Pancreas (tissue), 10 donors: Measurements from ENCODE around the gene SPDYC. TPM values are rescaled to one million over a fixed set of nuclear protein-coding genes. Genes with fewer than 3 reads are reported as not detected.

Experiments
- ATAC-seq, 4 donors: fragments of 200-7000 bp; cut with Tn5 transposase; one replicate each; pipeline versions ENCODE4 v1.8.0 to v1.9.1; 2020; ENCODE audit warnings: mild to moderate bottlenecking in 4 of 4, moderate library complexity in 4 of 4
- DNase-seq, 6 donors: peaks; one replicate each; pipeline ENCODE4 v3.0.0-alpha.2; 2020
- FAIRE-seq: peaks from 2 replicates; lab custom pipeline; 2012; peaks lifted over from hg19 to GRCh38; lab: Jason Lieb, UNC
- H3K27ac ChIP-seq, 4 donors: fragments of 200-600 bp; sonication (generic); 1 replicate in 3 of 4; 2 replicates in 1 of 4; pipeline versions ENCODE4 v1.5.0 to v1.8.0; 2020
- H3K27me3 ChIP-seq, 4 donors: fragments of 200-600 bp; one replicate each; pipeline ENCODE4 v1.8.0; 2021
- H3K36me3 ChIP-seq, 3 donors: fragments of 200-600 bp; sonication (generic) in 1 of 3; one replicate each; pipeline versions ENCODE4 v1.5.0 to v1.8.0; 2020 to 2021
- H3K4me1 ChIP-seq, 3 donors: fragments of 200-600 bp; one replicate each; pipeline ENCODE4 v1.8.0; 2021
- H3K4me3 ChIP-seq, 4 donors: fragments of 200-600 bp; sonication (generic) in 2 of 4; one replicate each; pipeline versions ENCODE4 v1.5.0 to v1.8.0; 2020 to 2021
- H3K9me3 ChIP-seq, 4 donors: fragments of 200-600 bp; one replicate each; pipeline ENCODE4 v1.8.0; 2021
- WGBS, 2 donors: extraction: QIAGEN DNeasy Blood & Tissue Kit; methylation state at CpG; one replicate each; pipeline ENCODE4 v1.1.7; 2013; 5-methylcytosine and 5-hydroxymethylcytosine counted together
- intact Hi-C, 3 donors: fragments of 100-400 bp; cut with DNase I; formaldehyde crosslinking; loops; one replicate each; pipeline versions ENCODE4 v1.11.1 to v1.14.2; 2022
- polyA plus RNA-seq, 2 donors: library from polyadenylated mRNA; stranded (reverse); fragments of 200-250 nt; gene quantifications; one replicate each; pipeline ENCODE4 v1.2.3, GENCODE V29; 2013
- total RNA-seq, 6 donors: library from RNA; stranded (reverse); fragmentation: NEBNext Ultra II Directional in 4 of 6; extraction: Animal tissue kit (Norgen Biotek cat#: 25700) in 4 of 6; gene quantifications; one replicate each; pipeline versions ENCODE4 v1.2.1 to v1.2.4, GENCODE V29; 2021 to 2023
- TF ChIP-seq, protein P1 (sequence below), 4 donors: fragments of 200-600 bp; sonication (generic) in 3 of 4; IDR thresholded peaks; one replicate each; pipeline versions ENCODE4 v1.5.0 to v1.8.0; 2021; ENCODE audit warnings: antibody characterized with exemption in 4 of 4
- donor health status: healthy with polysubstance abuse.
- donor health status: DM: no; HTN: no; CAD: no; lungs with moderate emphysema.
- donor health status: DM: no; HTN: no; CAD: no.
- donor health status: control.
- donor health status: control.
- donor health status: Bipolar disorder and iron deficiency.
- donor health status: DM: yes; HTN: yes; CAD: no.
- donor health status: DM: no; HTN: no; CAD: no.
- donor health status: DM: no; HTN: no; CAD: no.
- donor health status: DM: yes; HTN: yes; CAD: no.

Gene SPDYC
- total and polyA plus RNA-seq, 8 donors, result 0.14 TPM; not detected in 7

GRCh38 chr11:65208785-65209710 is 39.0 kb downstream of the SPDYC start:
- ATAC-seq, result no peak
- 79 to 82% methylated on average over 12 to 13 of the region's 13 CpGs for WGBS, 2 donors
- Histone ChIP-seq H3K4me3 (no peak overlapping the region), H3K27me3 (no peaks in the 10 kb centered on the region), H3K9me3 (no peaks in the 10 kb centered on the region), H3K4me1 (no peaks in the 10 kb centered on the region), H3K27ac (no peak overlapping the region), H3K36me3 (peaks cover 0 to 62% (median 40%) of the 10 kb centered on the region in 3 donors)
- DNase-seq, result no peak
- no peak for FAIRE-seq
- intact Hi-C loops, result no loop called here
- TF ChIP-seq, protein P1, sequence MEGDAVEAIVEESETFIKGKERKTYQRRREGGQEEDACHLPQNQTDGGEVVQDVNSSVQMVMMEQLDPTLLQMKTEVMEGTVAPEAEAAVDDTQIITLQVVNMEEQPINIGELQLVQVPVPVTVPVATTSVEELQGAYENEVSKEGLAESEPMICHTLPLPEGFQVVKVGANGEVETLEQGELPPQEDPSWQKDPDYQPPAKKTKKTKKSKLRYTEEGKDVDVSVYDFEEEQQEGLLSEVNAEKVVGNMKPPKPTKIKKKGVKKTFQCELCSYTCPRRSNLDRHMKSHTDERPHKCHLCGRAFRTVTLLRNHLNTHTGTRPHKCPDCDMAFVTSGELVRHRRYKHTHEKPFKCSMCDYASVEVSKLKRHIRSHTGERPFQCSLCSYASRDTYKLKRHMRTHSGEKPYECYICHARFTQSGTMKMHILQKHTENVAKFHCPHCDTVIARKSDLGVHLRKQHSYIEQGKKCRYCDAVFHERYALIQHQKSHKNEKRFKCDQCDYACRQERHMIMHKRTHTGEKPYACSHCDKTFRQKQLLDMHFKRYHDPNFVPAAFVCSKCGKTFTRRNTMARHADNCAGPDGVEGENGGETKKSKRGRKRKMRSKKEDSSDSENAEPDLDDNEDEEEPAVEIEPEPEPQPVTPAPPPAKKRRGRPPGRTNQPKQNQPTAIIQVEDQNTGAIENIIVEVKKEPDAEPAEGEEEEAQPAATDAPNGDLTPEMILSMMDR (IDR thresholded peaks at IDR 0.05), result no peak

DNA sequence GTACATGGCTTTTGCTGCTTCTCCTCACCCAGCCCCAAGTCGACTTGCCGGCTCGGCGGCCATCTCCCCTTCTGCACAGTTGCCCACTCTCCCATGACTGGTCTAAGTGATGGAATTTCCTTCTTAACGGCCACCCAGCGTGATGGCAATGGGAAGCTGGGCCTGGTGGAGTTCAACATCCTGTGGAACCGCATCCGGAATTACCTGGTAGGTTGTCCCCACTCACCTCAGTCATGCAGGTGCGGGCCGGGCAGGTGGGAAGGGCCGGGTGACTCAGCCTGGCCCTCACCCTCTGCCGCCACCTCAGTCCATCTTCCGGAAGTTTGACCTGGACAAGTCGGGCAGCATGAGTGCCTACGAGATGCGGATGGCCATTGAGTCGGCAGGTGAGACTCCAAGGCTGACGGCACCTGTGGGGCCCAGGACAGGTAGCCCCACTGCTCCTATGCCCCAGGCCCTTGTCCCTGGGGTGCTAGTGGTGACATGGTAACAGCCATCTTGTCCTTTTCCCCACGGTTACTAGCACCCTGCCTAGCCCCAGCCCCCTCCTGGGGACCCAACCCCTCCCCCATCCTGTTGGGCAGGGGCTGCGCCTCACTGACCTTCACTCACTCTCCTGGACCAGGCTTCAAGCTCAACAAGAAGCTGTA is 39.8 kb downstream of the SPDYC start:
- H3K4me1 ChIP-seq, result no peaks in the 10 kb centered on the region
- DNase-seq (no peak), ATAC-seq (no peak), FAIRE-seq (no peak)
- H3K9me3 ChIP-seq, result no peaks in the 10 kb centered on the region
- intact Hi-C loops, result loop anchor here in 1 of 3 donors (10.0 kb wide), 1 partner anchor 325 kb away; no protein-coding TSS in a partner anchor
- H3K36me3 ChIP-seq, result peaks cover 0 to 57% (median 38%) of the 10 kb centered on the region in 3 donors
- no peak overlapping the region for H3K27ac ChIP-seq
- no peak overlapping the region for H3K4me3 ChIP-seq
- 90 to 95% methylated on average over 19 to 20 of the region's 20 CpGs for WGBS, 2 donors
- TF ChIP-seq, protein P1 (IDR thresholded peaks at IDR 0.05), result no peak
- H3K27me3 ChIP-seq, result no peaks in the 10 kb centered on the region

DNA sequence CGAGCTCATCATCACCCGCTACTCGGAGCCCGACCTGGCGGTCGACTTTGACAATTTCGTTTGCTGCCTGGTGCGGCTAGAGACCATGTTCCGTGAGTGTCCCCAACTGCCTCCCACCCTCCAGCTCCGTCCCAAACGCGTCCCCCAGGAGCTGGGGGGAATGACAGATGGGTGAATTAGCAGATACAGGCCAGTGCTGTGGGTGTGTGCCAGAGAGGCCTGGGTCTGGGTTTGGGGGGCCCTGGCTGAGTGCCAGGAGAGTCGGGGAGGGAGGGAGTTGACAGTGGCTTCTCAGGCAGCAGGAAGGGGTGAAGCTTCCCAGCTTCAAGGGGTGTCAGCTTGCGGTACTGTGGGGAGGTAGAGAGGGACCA is 40.3 kb downstream of the SPDYC start:
- H3K4me1 ChIP-seq, result no peaks in the 10 kb centered on the region
- DNase-seq, result no peak
- intact Hi-C loops, result loop anchor here in 1 of 3 donors (10.0 kb wide), 1 partner anchor 324 kb away; no protein-coding TSS in a partner anchor
- H3K27ac ChIP-seq, result no peak overlapping the region
- WGBS, 2 donors, result 83 to 86% methylated on average over 14 of the region's 14 CpGs
- H3K9me3 ChIP-seq, result no peaks in the 10 kb centered on the region
- peaks cover 0 to 52% (median 33%) of the 10 kb centered on the region in 3 donors for H3K36me3 ChIP-seq
- H3K27me3 ChIP-seq, result no peaks in the 10 kb centered on the region
- no peak for ATAC-seq
- no peak overlapping the region for H3K4me3 ChIP-seq
- no peak for FAIRE-seq
- TF ChIP-seq, protein P1 (IDR thresholded peaks at IDR 0.05), result no peak

DNA sequence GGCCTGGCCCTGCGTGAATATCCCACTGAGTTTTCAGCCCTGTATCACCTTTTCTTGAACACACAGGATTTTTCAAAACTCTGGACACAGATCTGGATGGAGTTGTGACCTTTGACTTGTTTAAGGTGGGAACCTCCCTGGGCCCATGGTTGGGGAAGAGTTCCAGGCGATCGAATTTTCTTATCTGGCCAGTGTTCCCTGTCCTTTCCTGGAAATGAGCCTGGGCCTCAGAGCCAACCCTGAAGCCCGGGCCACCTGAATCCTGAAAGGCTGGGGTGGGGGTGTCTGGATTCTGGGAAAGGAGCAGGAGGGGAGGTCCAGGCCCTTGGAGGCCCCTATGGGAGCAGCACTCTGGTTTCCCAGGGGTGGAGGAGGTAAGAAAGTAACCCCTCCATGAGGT is 40.7 kb downstream of the SPDYC start:
- intact Hi-C loops, result loop anchor here in 1 of 3 donors (10.0 kb wide), 1 partner anchor 324 kb away; no protein-coding TSS in a partner anchor
- no peak for ATAC-seq
- H3K9me3 ChIP-seq, result no peaks in the 10 kb centered on the region
- no peaks in the 10 kb centered on the region for H3K27me3 ChIP-seq
- DNase-seq, result peak in 1 of 6 donors; percentile 40
- H3K27ac ChIP-seq, result no peak overlapping the region
- 44 to 55% methylated on average over 4 of the region's 4 CpGs for WGBS, 2 donors
- TF ChIP-seq, protein P1 (IDR thresholded peaks at IDR 0.05), result no peak
- H3K4me3 ChIP-seq, result no peak overlapping the region
- no peak for FAIRE-seq
- peaks cover 0 to 48% (median 28%) of the 10 kb centered on the region in 3 donors for H3K36me3 ChIP-seq
- H3K4me1 ChIP-seq, result no peaks in the 10 kb centered on the region
